Measurements from ENCODE around the gene EDARADD.
"Not testable (repeated sequence)": the region's sequence is repeated elsewhere in the genome, so short reads cannot be mapped to it uniquely, and the experiment has no call there.

- not testable (repeated sequence) for TF ChIP-seq EZH2phosphoT487 (IDR thresholded peaks at IDR 0.05; ENCODE audit: insufficient read depth, low read depth); EZH2 (IDR thresholded peaks at IDR 0.05; ENCODE audit: insufficient read depth, poor library complexity, severe bottlenecking)
Observed at GRCh38 chr1:236504338-236504737, 110.3 kb downstream of the EDARADD start.

Measured in GM23248 (cell line).